Skin of body (tissue), 2 donors: ENCODE data around the gene NRIP2. TPM values are rescaled to one million over a fixed set of nuclear protein-coding genes. Genes with fewer than 3 reads are reported as not detected.
A peak's percentile ranks its signal among the peaks of the same experiment; 100 is the strongest.

Experiments
- DNase-seq: peaks from one replicate; lab custom pipeline; 2025; lab: John Stamatoyannopoulos, UW
- total RNA-seq: library from RNA; depleted of rRNA; stranded (reverse); fragments of >200 nt; gene quantifications from one replicate; pipeline ENCODE4 v1.2.3, GENCODE V29; 2014

NRIP2 gene
- total RNA-seq, 1 donor from 2014 or later, result 0.79 TPM

GRCh38 chr12:2851931-2852330, 17.1 kb upstream of the NRIP2 start:
- no peak for DNase-seq

- DNase-seq, result peak; percentile 9
Observed at GRCh38 chr12:2845280-2845679, 10.4 kb upstream of the NRIP2 start.

- DNase-seq, result no peak
Observed at GRCh38 chr12:2844786-2845185, 10.0 kb upstream of the NRIP2 start.

- no peak for DNase-seq
Observed at GRCh38 chr12:2842948-2843347, 8.1 kb upstream of the NRIP2 start.

- DNase-seq, result no peak
Observed at GRCh38 chr12:2841056-2841650, 6.3 kb upstream of the NRIP2 start.

GRCh38 chr12:2836574-2836973, 1.7 kb upstream of the NRIP2 start:
- DNase-seq, result no peak

GRCh38 chr12:2835691-2836403, 1.0 kb upstream of the NRIP2 start:
- no peak for DNase-seq

- DNase-seq, result no peak
Observed at GRCh38 chr12:2833810-2834209, 1.0 kb downstream of the NRIP2 start.

- DNase-seq, result no peak
Observed at GRCh38 chr12:2833327-2833726, 1.5 kb downstream of the NRIP2 start.

- no peak for DNase-seq
Observed at GRCh38 chr12:2832550-2833127, 2.2 kb downstream of the NRIP2 start.

- no peak for DNase-seq
Observed at GRCh38 chr12:2829275-2829674, 5.6 kb downstream of the NRIP2 start.

- DNase-seq, result no peak
Observed at GRCh38 chr12:2826721-2827515, 7.9 kb downstream of the NRIP2 start.

- DNase-seq, result no peak
Observed at GRCh38 chr12:2826036-2826435, 8.8 kb downstream of the NRIP2 start.

- no peak for DNase-seq
Observed at GRCh38 chr12:2825132-2825531, 9.7 kb downstream of the NRIP2 start.

- DNase-seq, result no peak
Observed at GRCh38 chr12:2824541-2824940, 10.3 kb downstream of the NRIP2 start.

- DNase-seq, result no peak
Observed at GRCh38 chr12:2823483-2823882, 11.4 kb downstream of the NRIP2 start.

- DNase-seq, result no peak
Observed at GRCh38 chr12:2820432-2820831, 14.4 kb downstream of the NRIP2 start.

GRCh38 chr12:2819810-2820209, 15.0 kb downstream of the NRIP2 start:
- DNase-seq, result no peak

- peak; percentile 59 for DNase-seq
Observed at GRCh38 chr12:2813214-2814185, 21.3 kb downstream of the NRIP2 start.

GRCh38 chr12:2812290-2813213, 22.3 kb downstream of the NRIP2 start, which contains the start of gene ITFG2:
Gene ITFG2, plus strand, starts transcription at chr12:2812668. Its CDS starts 93 bp downstream, at chr12:2812761.
- DNase-seq, result peak; percentile 99
